ENCODE data around the gene ABI3. TPM values are rescaled to one million over a fixed set of nuclear protein-coding genes. Genes with fewer than 3 reads are reported as not detected.

The ABI3 gene
- total RNA-seq, 4 donors from 2014 or later: 9.6 to 14.4 (median 12.0) TPM

- H3K36me3 ChIP-seq: no peaks in the 10 kb centered on the region
- WGBS, 2 donors: 94 to 95% methylated on average over 2 of the region's 2 CpGs
- TF ChIP-seq EP300 (IDR thresholded peaks at IDR 0.05): no peak
- no peak for TF ChIP-seq POLR2A (IDR thresholded peaks at IDR 0.05)
- TF ChIP-seq CTCF (IDR thresholded peaks at IDR 0.05): no peak
- no peak for DNase-seq (ENCODE audit: low spot score in 2 of 2)
- H3K4me1 ChIP-seq: no peaks in the 10 kb centered on the region
- H3K27ac ChIP-seq: no peak overlapping the region
- H3K27me3 ChIP-seq: peaks cover 0 to 35% of the 10 kb centered on the region in 2 donors
- no peak overlapping the region for H3K4me3 ChIP-seq
- H3K9me3 ChIP-seq: no peaks in the 10 kb centered on the region
Observed at GRCh38 chr17:49204516-49204915, 6.0 kb upstream of the ABI3 start.

DNA sequence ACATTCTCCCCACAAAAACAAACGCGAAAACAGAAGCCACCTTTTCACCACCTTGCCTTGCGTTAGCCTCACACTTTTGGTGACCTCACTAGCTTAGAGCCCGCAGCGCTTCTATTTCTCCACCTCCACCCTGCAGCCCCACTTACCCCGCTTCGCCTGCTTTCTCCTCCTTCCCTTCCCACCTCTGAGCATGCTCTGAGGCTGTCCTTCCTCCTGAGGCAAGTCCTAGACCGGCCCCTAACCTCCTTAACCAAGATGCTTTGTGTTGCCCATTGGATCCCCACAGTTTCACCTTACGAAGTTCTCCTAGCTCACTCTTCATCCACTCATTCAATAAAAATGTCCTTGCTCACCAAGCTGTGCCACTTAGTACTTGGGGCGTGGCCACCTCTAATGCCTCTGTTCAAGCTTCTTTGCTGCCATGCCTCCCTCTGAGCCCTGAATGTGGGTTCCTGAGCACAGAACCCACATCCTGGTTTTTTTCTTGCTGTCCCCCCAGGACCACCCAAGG is 1.4 kb upstream of the ABI3 start:
- Histone ChIP-seq H3K27me3 (peaks cover 0 to 46% of the 10 kb centered on the region in 2 donors), H3K27ac (no peak overlapping the region), H3K4me1 (peaks cover 0 to 4% (median 2%) of the 10 kb centered on the region in 4 donors), H3K4me3 (no peak overlapping the region), H3K36me3 (no peaks in the 10 kb centered on the region), H3K9me3 (no peaks in the 10 kb centered on the region)
- no peak for DNase-seq (ENCODE audit: low spot score in 2 of 2)
- 86 to 87% methylated on average over 10 of the region's 10 CpGs for WGBS, 2 donors
- TF ChIP-seq CTCF (IDR thresholded peaks at IDR 0.05): no peak
- TF ChIP-seq EP300 (IDR thresholded peaks at IDR 0.05): no peak
- TF ChIP-seq POLR2A (IDR thresholded peaks at IDR 0.05): no peak

GRCh38 chr17:49213399-49213798 is 2.9 kb downstream of the ABI3 start:
- Histone ChIP-seq H3K36me3 (no peaks in the 10 kb centered on the region), H3K27ac (no peak overlapping the region), H3K9me3 (no peaks in the 10 kb centered on the region), H3K4me3 (peak overlapping the region in 1 of 4 donors; percentile 26), H3K4me1 (peaks cover 0 to 27% (median 13%) of the 10 kb centered on the region in 4 donors), H3K27me3 (peaks cover 0 to 30% of the 10 kb centered on the region in 2 donors)
- no peak for DNase-seq (ENCODE audit: low spot score in 2 of 2)
- no peak for TF ChIP-seq CTCF (IDR thresholded peaks at IDR 0.05)
- TF ChIP-seq EP300 (IDR thresholded peaks at IDR 0.05): no peak
- TF ChIP-seq POLR2A (IDR thresholded peaks at IDR 0.05): no peak
- 59 to 65% methylated on average over 4 to 5 of the region's 5 CpGs for WGBS, 2 donors

- no peak for DNase-seq (ENCODE audit: low spot score in 2 of 2)
- Histone ChIP-seq H3K9me3 (no peaks in the 10 kb centered on the region), H3K36me3 (no peaks in the 10 kb centered on the region), H3K27ac (peak overlapping the region in 3 of 4 donors; percentile 28 to 41 (median 32)), H3K4me1 (peaks cover 0 to 28% (median 13%) of the 10 kb centered on the region in 4 donors), H3K4me3 (peak overlapping the region in 1 of 4 donors; percentile 26), H3K27me3 (peaks cover 0 to 27% of the 10 kb centered on the region in 2 donors)
- 82 to 84% methylated on average over 2 of the region's 2 CpGs for WGBS, 2 donors
- TF ChIP-seq POLR2A (IDR thresholded peaks at IDR 0.05) (no peak), EP300 (IDR thresholded peaks at IDR 0.05) (no peak), CTCF (IDR thresholded peaks at IDR 0.05) (no peak)
Observed at GRCh38 chr17:49213847-49214246, 3.3 kb downstream of the ABI3 start.

DNA sequence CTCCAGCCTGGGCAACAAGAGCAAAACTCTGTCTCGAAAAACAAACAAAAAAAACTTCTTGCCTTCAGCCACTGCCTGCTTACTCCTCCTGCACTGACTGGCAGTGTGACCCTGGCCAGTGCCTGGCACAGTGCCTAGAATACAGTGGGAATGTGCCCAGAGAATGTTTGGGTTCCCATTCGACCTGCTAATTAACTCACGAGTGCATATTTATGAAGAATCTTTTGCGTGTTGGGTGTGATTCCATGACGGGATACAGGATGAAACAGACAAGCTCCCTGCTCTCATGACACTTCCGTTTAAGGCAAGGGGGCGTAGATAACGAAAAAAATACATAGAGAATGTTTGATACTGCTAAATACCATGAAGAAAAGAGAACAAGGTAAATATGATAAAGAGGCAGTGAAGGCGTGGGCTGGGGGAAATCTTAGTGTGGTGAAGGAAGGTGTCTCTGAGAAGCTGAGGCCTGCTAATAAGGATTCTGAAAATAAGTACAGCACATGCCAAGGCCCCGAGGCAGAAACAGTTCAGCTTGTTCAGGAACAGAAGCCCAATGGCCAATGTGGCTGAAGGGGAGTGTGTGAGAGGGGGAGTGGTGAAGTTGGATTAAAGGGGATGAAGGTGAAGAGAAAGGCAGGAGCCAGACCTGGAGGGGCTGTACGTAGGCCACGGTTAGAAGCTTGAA is 4.3 kb downstream of the ABI3 start:
- DNase-seq (ENCODE audit: low spot score in 2 of 2): peak in 1 of 2 donors; percentile 27
- WGBS, 2 donors: 52 to 60% methylated on average over 12 of the region's 12 CpGs
- Histone ChIP-seq H3K9me3 (no peaks in the 10 kb centered on the region), H3K4me3 (no peak overlapping the region), H3K27me3 (peaks cover 0 to 27% of the 10 kb centered on the region in 2 donors), H3K4me1 (peaks cover 0 to 33% (median 16%) of the 10 kb centered on the region in 4 donors), H3K36me3 (no peaks in the 10 kb centered on the region), H3K27ac (peak overlapping the region in 3 of 4 donors; percentile 28 to 56 (median 34))
- TF ChIP-seq CTCF (IDR thresholded peaks at IDR 0.05) (no peak), POLR2A (IDR thresholded peaks at IDR 0.05) (no peak), EP300 (IDR thresholded peaks at IDR 0.05) (peak in 1 of 2 donors; percentile 11)
